Measurements from ENCODE around the gene NINL.
"Not testable (repeated sequence)": the region's sequence is repeated elsewhere in the genome, so short reads cannot be mapped to it uniquely, and the experiment has no call there.

DNA sequence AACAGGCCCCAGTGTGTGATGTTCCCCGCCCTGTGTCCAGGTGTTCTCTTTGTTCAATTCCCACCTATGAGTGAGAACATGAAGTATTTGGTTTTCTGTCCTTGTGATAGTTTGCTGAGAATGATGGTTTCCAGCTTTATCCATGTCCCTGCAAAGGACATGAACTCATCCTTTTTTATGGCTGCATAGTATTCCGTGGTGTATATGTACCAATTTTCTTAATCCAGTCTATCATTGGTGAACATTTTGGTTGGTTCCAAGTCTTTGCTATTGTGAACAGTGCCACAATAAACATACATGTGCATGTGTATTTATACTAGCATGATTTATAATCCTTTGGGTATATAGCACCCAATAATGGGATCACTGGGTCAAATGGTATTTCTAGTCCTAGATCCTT lies 45.3 kb upstream of the NINL start:
- not testable (repeated sequence) for TF ChIP-seq CTCF (IDR thresholded peaks at IDR 0.05; ENCODE audit: poor library complexity); EZH2 (IDR thresholded peaks at IDR 0.05; ENCODE audit: borderline replicate concordance); EZH2phosphoT487 (IDR thresholded peaks at IDR 0.05; ENCODE audit: low read depth, severe bottlenecking, unreplicated experiment)
